ENCODE results near the gene KLF7.

DNA sequence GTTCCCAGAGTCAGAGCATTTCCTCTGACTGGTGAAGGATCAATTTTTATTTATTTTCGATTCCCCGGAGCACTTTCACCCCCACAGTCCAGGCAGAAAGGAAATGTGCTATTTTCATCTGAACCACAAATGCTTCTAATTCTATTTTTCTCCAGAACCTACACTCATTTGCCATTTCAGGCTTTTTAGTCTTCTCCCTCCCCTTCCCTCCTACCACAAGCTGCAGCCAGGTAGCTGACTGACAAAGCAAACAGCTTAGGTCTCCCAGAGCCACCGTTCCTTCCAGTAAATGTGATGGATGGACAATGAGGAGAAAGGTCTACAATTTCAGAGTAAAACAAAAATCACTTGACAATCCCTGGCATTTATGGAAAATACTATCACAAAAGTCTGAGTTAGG lies 76.9 kb downstream of the KLF7 start:
- TF ChIP-seq, protein P1, sequence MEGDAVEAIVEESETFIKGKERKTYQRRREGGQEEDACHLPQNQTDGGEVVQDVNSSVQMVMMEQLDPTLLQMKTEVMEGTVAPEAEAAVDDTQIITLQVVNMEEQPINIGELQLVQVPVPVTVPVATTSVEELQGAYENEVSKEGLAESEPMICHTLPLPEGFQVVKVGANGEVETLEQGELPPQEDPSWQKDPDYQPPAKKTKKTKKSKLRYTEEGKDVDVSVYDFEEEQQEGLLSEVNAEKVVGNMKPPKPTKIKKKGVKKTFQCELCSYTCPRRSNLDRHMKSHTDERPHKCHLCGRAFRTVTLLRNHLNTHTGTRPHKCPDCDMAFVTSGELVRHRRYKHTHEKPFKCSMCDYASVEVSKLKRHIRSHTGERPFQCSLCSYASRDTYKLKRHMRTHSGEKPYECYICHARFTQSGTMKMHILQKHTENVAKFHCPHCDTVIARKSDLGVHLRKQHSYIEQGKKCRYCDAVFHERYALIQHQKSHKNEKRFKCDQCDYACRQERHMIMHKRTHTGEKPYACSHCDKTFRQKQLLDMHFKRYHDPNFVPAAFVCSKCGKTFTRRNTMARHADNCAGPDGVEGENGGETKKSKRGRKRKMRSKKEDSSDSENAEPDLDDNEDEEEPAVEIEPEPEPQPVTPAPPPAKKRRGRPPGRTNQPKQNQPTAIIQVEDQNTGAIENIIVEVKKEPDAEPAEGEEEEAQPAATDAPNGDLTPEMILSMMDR (IDR thresholded peaks at IDR 0.05), result no peak
- TF ChIP-seq ZFX (IDR thresholded peaks at IDR 0.05; ENCODE audit: borderline replicate concordance), result no peak

All from 22Rv1 (cell line).